Glutamatergic neuron (in vitro differentiated cells): ENCODE data around the gene CACNG7. TPM values are rescaled to one million over a fixed set of nuclear protein-coding genes. Genes with fewer than 3 reads are reported as not detected.

Source experiments
- DNase-seq: peaks from one replicate; pipeline ENCODE4 v3.0.0; 2022
- H3K27ac Mint-ChIP-seq: one replicate; pipeline ENCODE4 v1.8.0; 2020; ENCODE audit warnings: mild to moderate bottlenecking, mixed read lengths, inconsistent platforms; ENCODE audit not compliant: unreplicated experiment
- H3K27me3 Mint-ChIP-seq: one replicate; pipeline ENCODE4 v1.8.0; 2020; ENCODE audit warnings: mild to moderate bottlenecking, moderate library complexity, mixed read lengths, inconsistent platforms; ENCODE audit not compliant: unreplicated experiment
- H3K36me3 Mint-ChIP-seq: one replicate; pipeline ENCODE4 v1.8.0; 2020; ENCODE audit warnings: mild to moderate bottlenecking, mixed read lengths, inconsistent platforms; ENCODE audit not compliant: unreplicated experiment
- H3K4me1 Mint-ChIP-seq: one replicate; pipeline ENCODE4 v1.8.0; 2020; ENCODE audit warnings: mild to moderate bottlenecking, low read depth, mixed read lengths, inconsistent platforms; ENCODE audit not compliant: unreplicated experiment
- H3K4me3 Mint-ChIP-seq: one replicate; pipeline ENCODE4 v1.8.0; 2020; ENCODE audit warnings: mild to moderate bottlenecking, mixed read lengths, inconsistent platforms; ENCODE audit not compliant: unreplicated experiment
- H3K9me3 Mint-ChIP-seq: one replicate; pipeline ENCODE4 v1.8.0; 2020; ENCODE audit warnings: mild to moderate bottlenecking, moderate library complexity, mixed read lengths, inconsistent platforms; ENCODE audit not compliant: unreplicated experiment
- total RNA-seq: library from RNA; stranded (reverse); fragmentation: NEBNext Ultra II Directional; extraction: Animal tissue kit (Norgen Biotek cat#: 25700); gene quantifications from one replicate; pipeline ENCODE4 v1.2.1, GENCODE V29; 2021; ENCODE audit not compliant: unreplicated experiment
- TF ChIP-seq, protein P1 (sequence below): fragments of 200-600 bp; sonication (generic); IDR thresholded peaks from one replicate; pipeline ENCODE4 v1.5.0; 2021; ENCODE audit not compliant: partially characterized antibody, unreplicated experiment

The CACNG7 gene
- total RNA-seq, 1 donor from 2014 or later: 60.4 TPM

DNA sequence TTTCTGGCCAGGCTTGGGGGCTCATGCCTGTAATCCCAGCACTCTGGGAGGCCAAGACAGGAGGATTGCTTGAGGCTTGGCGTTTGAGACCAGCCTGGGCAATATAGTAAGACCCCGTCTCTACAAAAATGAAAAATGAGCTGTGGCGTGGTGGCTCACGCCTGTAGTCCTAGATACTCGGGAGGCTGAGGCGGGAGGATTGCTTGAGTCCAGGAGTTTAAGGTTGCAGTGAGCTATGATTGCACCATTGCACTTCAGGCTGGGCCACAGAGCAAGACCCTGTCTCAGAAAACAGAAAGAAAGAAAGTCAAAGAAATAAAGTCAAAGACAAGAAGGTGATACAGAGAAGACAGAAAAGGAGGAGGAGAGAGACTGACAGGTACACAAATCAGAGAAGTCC is 79.9 kb downstream of the CACNG7 start:
- Mint-ChIP-seq H3K36me3 (no peaks in the 10 kb centered on the region), H3K9me3 (peaks cover 4% of the 10 kb centered on the region), H3K4me1 (peaks cover 3% of the 10 kb centered on the region), H3K4me3 (no peak overlapping the region), H3K27me3 (peaks cover 2% of the 10 kb centered on the region), H3K27ac (no peak overlapping the region)
- TF ChIP-seq, protein P1, sequence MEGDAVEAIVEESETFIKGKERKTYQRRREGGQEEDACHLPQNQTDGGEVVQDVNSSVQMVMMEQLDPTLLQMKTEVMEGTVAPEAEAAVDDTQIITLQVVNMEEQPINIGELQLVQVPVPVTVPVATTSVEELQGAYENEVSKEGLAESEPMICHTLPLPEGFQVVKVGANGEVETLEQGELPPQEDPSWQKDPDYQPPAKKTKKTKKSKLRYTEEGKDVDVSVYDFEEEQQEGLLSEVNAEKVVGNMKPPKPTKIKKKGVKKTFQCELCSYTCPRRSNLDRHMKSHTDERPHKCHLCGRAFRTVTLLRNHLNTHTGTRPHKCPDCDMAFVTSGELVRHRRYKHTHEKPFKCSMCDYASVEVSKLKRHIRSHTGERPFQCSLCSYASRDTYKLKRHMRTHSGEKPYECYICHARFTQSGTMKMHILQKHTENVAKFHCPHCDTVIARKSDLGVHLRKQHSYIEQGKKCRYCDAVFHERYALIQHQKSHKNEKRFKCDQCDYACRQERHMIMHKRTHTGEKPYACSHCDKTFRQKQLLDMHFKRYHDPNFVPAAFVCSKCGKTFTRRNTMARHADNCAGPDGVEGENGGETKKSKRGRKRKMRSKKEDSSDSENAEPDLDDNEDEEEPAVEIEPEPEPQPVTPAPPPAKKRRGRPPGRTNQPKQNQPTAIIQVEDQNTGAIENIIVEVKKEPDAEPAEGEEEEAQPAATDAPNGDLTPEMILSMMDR: no peak
- DNase-seq: no peak

- H3K27me3 Mint-ChIP-seq: peaks cover 5% of the 10 kb centered on the region
- no peaks in the 10 kb centered on the region for H3K36me3 Mint-ChIP-seq
- peak overlapping the region; percentile 48 for H3K27ac Mint-ChIP-seq
- DNase-seq: no peak
- H3K4me3 Mint-ChIP-seq: peak overlapping the region; percentile 41
- peaks cover 9% of the 10 kb centered on the region for H3K9me3 Mint-ChIP-seq
- peaks cover 6% of the 10 kb centered on the region for H3K4me1 Mint-ChIP-seq
- TF ChIP-seq, protein P1: no peak
These were observed 80.8 kb downstream of the CACNG7 start for GRCh38 chr19:53989600-53990533.

DNA sequence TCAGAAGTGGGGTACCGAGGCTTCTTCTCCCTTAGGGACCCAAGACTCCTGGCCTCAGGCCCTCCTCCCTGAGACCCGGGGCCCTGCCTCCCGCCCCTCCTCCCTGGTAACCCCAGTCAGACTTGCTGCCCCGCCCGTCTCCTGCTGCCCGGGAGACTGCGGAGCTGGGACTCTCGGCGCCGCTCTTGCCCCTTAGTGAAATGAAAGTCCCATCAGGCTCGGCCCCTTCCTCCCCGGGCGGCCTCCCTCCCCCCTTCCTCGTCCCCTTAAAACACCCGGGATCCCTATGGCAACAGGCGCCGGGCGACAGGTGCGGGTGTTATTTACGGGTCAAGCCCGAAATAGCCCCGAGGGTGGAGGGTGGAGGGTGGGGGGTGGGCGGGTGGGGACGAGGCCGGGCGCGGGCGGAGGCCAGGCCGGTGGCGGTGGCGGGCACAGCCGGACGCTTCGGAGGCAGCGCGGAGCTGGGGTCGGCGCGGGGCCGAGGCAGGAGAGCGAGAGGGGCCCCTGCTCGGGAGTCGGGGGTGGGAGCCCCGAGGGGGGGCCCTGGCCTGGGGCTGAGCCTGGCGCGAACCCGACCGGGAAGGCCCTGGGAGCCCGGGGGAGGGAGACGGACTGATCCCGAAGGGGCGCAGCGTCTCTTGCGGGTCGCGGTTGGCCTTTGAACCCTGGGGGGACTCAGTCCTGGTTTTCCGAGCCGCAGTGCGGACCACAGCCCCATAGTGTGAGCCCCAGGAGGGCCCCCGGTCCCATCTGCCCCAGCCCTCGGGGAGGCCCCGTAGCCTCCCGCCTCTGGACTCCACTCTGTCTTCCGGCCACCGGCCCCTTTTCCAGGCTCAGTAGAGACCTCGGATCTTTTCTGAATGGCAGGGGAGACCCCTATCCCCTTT is 82.4 kb downstream of the CACNG7 start, which contains the start of gene CACNG6:
CACNG6 (plus strand) TSS at position 414 of the 890 bp plus-strand sequence. CDS start 1,241 bp downstream, outside the sequence.
- Mint-ChIP-seq H3K27me3 (peaks cover 10% of the 10 kb centered on the region), H3K9me3 (peaks cover 12% of the 10 kb centered on the region), H3K4me3 (peak within 1 kb of the TSS; percentile 70), H3K27ac (no peak within 1 kb of the TSS), H3K36me3 (no peaks in the 10 kb centered on the region), H3K4me1 (peaks cover 6% of the 10 kb centered on the region)
- TF ChIP-seq, protein P1: no peak
- DNase-seq: peak; percentile 54

DNA sequence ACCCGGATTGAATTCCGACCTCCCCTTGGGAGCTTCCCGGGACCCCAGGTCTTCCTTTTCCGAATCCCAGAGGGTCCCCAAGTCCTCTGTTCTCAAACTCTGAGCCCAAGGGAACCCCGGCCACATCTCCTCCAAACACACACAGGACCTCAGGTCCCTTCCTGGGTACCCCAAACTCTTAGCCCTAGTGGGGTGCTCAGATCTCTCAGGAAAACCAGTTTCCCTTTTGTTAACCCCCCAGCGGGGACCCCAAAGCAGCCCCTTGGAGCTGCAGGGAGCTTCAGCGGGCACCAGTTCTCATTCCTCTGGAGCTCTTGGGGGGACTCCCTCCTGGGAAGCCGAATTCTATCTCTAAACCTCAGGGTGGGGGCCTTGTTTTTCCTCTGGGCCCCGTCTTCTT is 83.1 kb downstream of the CACNG7 start:
- peaks cover 12% of the 10 kb centered on the region for H3K9me3 Mint-ChIP-seq
- H3K27me3 Mint-ChIP-seq: peaks cover 10% of the 10 kb centered on the region
- TF ChIP-seq, protein P1: no peak
- H3K27ac Mint-ChIP-seq: no peak overlapping the region
- no peaks in the 10 kb centered on the region for H3K36me3 Mint-ChIP-seq
- H3K4me3 Mint-ChIP-seq: peak overlapping the region; percentile 70
- DNase-seq: no peak
- peaks cover 6% of the 10 kb centered on the region for H3K4me1 Mint-ChIP-seq
